SU-DHL-6 (cell line): ENCODE results near the gene SLC22A17.
"Not testable (repeated sequence)": the region's sequence is repeated elsewhere in the genome, so short reads cannot be mapped to it uniquely, and the experiment has no call there.

Experiments used
- H2AFZ ChIP-seq: fragments of 200-600 bp; sonication (generic); 2 replicates; pipeline ENCODE4 v1.6.1; 2014; ENCODE audit warnings: low read depth, mild to moderate bottlenecking, moderate library complexity, mixed read lengths, antibody characterized with exemption, low read length; ENCODE audit not compliant: severe bottlenecking
- H3F3A ChIP-seq: fragments of 200-600 bp; shearing (Covaris generic); 2 replicates; pipeline ENCODE4 v1.6.0; 2016; ENCODE audit warnings: antibody characterized with exemption, mild to moderate bottlenecking; ENCODE audit not compliant: insufficient read depth
- H3K27ac ChIP-seq: fragments of 200-600 bp; sonication (generic); 2 replicates; pipeline ENCODE4 v1.5.1; 2016; ENCODE audit warnings: low read depth, mild to moderate bottlenecking, low read length, moderate library complexity, mixed read lengths
- H3K27me3 ChIP-seq: fragments of 200-600 bp; sonication (generic), shearing (Covaris generic); 2 replicates; pipeline ENCODE4 v1.6.0; 2014; ENCODE audit warnings: mild to moderate bottlenecking, low read length
- H3K36me3 ChIP-seq: fragments of 200-600 bp; sonication (generic); 2 replicates; pipeline ENCODE4 v1.6.1; 2014; ENCODE audit warnings: mild to moderate bottlenecking, low read length, mixed read lengths
- H3K4me2 ChIP-seq: fragments of 300-600, 200-600 bp; shearing (Covaris generic), sonication (generic); 2 replicates; pipeline ENCODE4 v1.6.0; 2014; ENCODE audit warnings: low read length, low read depth, mild to moderate bottlenecking; ENCODE audit not compliant: poor library complexity, severe bottlenecking
- H3K4me3 ChIP-seq: fragments of 200-600 bp; sonication (generic); 2 replicates; pipeline ENCODE4 v1.5.1; 2014; ENCODE audit warnings: antibody characterized with exemption, low read length, mild to moderate bottlenecking, mixed read lengths; ENCODE audit not compliant: insufficient read depth, poor library complexity, severe bottlenecking
- H3K79me2 ChIP-seq: fragments of 200-600 bp; sonication (generic); 2 replicates; pipeline ENCODE4 v1.6.1; 2014; ENCODE audit warnings: mild to moderate bottlenecking, low read length, moderate library complexity; ENCODE audit not compliant: insufficient read depth
- H3K9ac ChIP-seq: fragments of 200-600 bp; sonication (generic); 2 replicates; pipeline ENCODE4 v1.7.0; 2014; ENCODE audit warnings: mild to moderate bottlenecking, low read length
- H3K9me2 ChIP-seq: fragments of 200-600 bp; sonication (generic); replicated peaks from 2 replicates; pipeline ENCODE4 v1.6.1; 2014; ENCODE audit warnings: low read length; ENCODE audit not compliant: insufficient read depth
- H3K9me3 ChIP-seq: fragments of 200-600 bp; sonication (generic); 2 replicates; pipeline ENCODE4 v1.6.1; 2014; ENCODE audit warnings: low read length, mixed read lengths; ENCODE audit not compliant: insufficient read depth
- H4K20me1 ChIP-seq: fragments of 200-600 bp; sonication (generic); 2 replicates; pipeline ENCODE4 v1.6.1; 2014; ENCODE audit warnings: low read depth, mild to moderate bottlenecking, antibody characterized with exemption, low read length, moderate library complexity, mixed read lengths
- CTCF ChIP-seq: fragments of 200-600 bp; sonication (generic); IDR thresholded peaks from one replicate; pipeline ENCODE4 v1.5.1; 2017; ENCODE audit warnings: antibody characterized with exemption, mild to moderate bottlenecking, low read length, moderate library complexity; ENCODE audit not compliant: insufficient read depth, poor library complexity, severe bottlenecking
- EZH2phosphoT487 ChIP-seq: fragments of 200-600 bp; sonication (generic), shearing (Covaris generic); conservative IDR thresholded peaks from 2 replicates; pipeline ENCODE4 v1.6.1; 2018; ENCODE audit warnings: mild to moderate bottlenecking, antibody characterized with exemption, low read length, moderate library complexity, mixed read lengths

Gene SLC22A17

GRCh38 chr14:23388996-23389395 lies 36.3 kb upstream of the SLC22A17 start:
- H3K36me3 ChIP-seq: no peaks in the 10 kb centered on the region
- no peaks in the 10 kb centered on the region for H3K27me3 ChIP-seq
- H3K4me3 ChIP-seq: no peak overlapping the region
- H4K20me1 ChIP-seq: no peaks in the 10 kb centered on the region
- H3K9ac ChIP-seq: no peak overlapping the region
- H2AFZ ChIP-seq: no peak overlapping the region
- no peak overlapping the region for H3K4me2 ChIP-seq
- no peak overlapping the region for H3K27ac ChIP-seq
- H3K9me3 ChIP-seq: no peaks in the 10 kb centered on the region
- H3F3A ChIP-seq: no peaks in the 10 kb centered on the region
- H3K9me2 ChIP-seq: no peaks in the 10 kb centered on the region
- H3K79me2 ChIP-seq: no peaks in the 10 kb centered on the region
- no peak for TF ChIP-seq EZH2phosphoT487
- TF ChIP-seq CTCF: no peak

GRCh38 chr14:23387916-23388882 lies 35.5 kb upstream of the SLC22A17 start:
- H3F3A ChIP-seq: no peaks in the 10 kb centered on the region
- no peaks in the 10 kb centered on the region for H3K9me2 ChIP-seq
- TF ChIP-seq CTCF (no peak), EZH2phosphoT487 (no peak)
- H3K9ac ChIP-seq: no peak overlapping the region
- H3K79me2 ChIP-seq: no peaks in the 10 kb centered on the region
- H4K20me1 ChIP-seq: no peaks in the 10 kb centered on the region
- H3K27me3 ChIP-seq: no peaks in the 10 kb centered on the region
- H2AFZ ChIP-seq: no peak overlapping the region
- H3K9me3 ChIP-seq: no peaks in the 10 kb centered on the region
- no peak overlapping the region for H3K4me2 ChIP-seq
- no peak overlapping the region for H3K27ac ChIP-seq
- no peaks in the 10 kb centered on the region for H3K36me3 ChIP-seq
- H3K4me3 ChIP-seq: no peak overlapping the region

GRCh38 chr14:23386999-23387398 lies 34.3 kb upstream of the SLC22A17 start:
- Histone ChIP-seq H3K9me2 (no peaks in the 10 kb centered on the region), H3K27ac (no peak overlapping the region), H3K9ac (no peak overlapping the region), H3K79me2 (no peaks in the 10 kb centered on the region), H3K9me3 (no peaks in the 10 kb centered on the region), H3K4me2 (no peak overlapping the region), H3K4me3 (no peak overlapping the region), H3K36me3 (no peaks in the 10 kb centered on the region), H3F3A (no peaks in the 10 kb centered on the region), H4K20me1 (no peaks in the 10 kb centered on the region), H3K27me3 (no peaks in the 10 kb centered on the region), H2AFZ (no peak overlapping the region)
- TF ChIP-seq EZH2phosphoT487: no peak
- no peak for TF ChIP-seq CTCF

GRCh38 chr14:23386266-23386657 lies 33.6 kb upstream of the SLC22A17 start:
- not testable (repeated sequence) for H3K4me2 ChIP-seq, H3K36me3 ChIP-seq, H3K27me3 ChIP-seq

More at GRCh38 chr14:23386266-23386657, 33.6 kb upstream of the SLC22A17 start:
- not testable (repeated sequence) for H3K9ac ChIP-seq, H3K9me2 ChIP-seq, H2AFZ ChIP-seq, H3F3A ChIP-seq, H3K4me3 ChIP-seq, H3K9me3 ChIP-seq, H4K20me1 ChIP-seq, H3K27ac ChIP-seq, H3K79me2 ChIP-seq
